Sigmoid colon (tissue), 7 donors: ENCODE results near the gene SCRG1. TPM values are rescaled to one million over a fixed set of nuclear protein-coding genes. Genes with fewer than 3 reads are reported as not detected.
A peak's percentile ranks its signal among the peaks of the same experiment; 100 is the strongest.

Experiments
- DNase-seq: peaks from one replicate; pipeline ENCODE4 v3.0.0-alpha.2; 2019
- H3K27ac ChIP-seq, 4 donors: fragments of 200-600 bp; sonication (generic); one replicate each; pipeline ENCODE4 v1.5.1; 2016 to 2019; ENCODE audit warnings: mild to moderate bottlenecking in 1 of 4
- H3K27me3 ChIP-seq, 3 donors: fragments of 200-600 bp; sonication (generic); one replicate each; pipeline ENCODE4 v1.5.1; 2019; ENCODE audit warnings: mild to moderate bottlenecking in 1 of 3
- H3K36me3 ChIP-seq, 4 donors: fragments of 200-600 bp; sonication (generic); one replicate each; pipeline ENCODE4 v1.5.1; 2016 to 2019
- H3K4me1 ChIP-seq, 4 donors: fragments of 200-600 bp; sonication (generic); one replicate each; pipeline ENCODE4 v1.5.1; 2017 to 2019
- H3K4me3 ChIP-seq, 4 donors: fragments of 200-600 bp; sonication (generic); one replicate each; pipeline ENCODE4 v1.5.1; 2017 to 2019; ENCODE audit warnings: mild to moderate bottlenecking in 2 of 4, moderate library complexity in 1 of 4
- H3K9me3 ChIP-seq, 4 donors: fragments of 200-600 bp in 3 of 4; sonication (generic) in 3 of 4; one replicate each; pipeline versions ENCODE4 v1.5.1 to v1.6.1; 2013 to 2019
- CTCF ChIP-seq, 4 experiments: fragments of 450-650 bp in 3 of 4; fragments of 200-600 bp in 1 of 4; IDR thresholded peaks; one replicate each; pipeline ENCODE4 v1.5.1; 2016 to 2019; ENCODE audit warnings: antibody characterized with exemption in 4 of 4, mild to moderate bottlenecking in 3 of 4, moderate library complexity in 2 of 4
- EP300 ChIP-seq, 4 donors: sonication (generic); formaldehyde crosslinking; IDR thresholded peaks; one replicate each; pipeline ENCODE4 v1.6.1; 2017; ENCODE audit warnings: antibody characterized with exemption in 4 of 4
- POLR2A ChIP-seq, 2 donors: fragments of 450-650 bp; IDR thresholded peaks; one replicate each; pipeline ENCODE4 v1.6.1; 2016; ENCODE audit warnings: antibody characterized with exemption in 2 of 2, mild to moderate bottlenecking in 2 of 2, moderate library complexity in 2 of 2
- POLR2AphosphoS5 ChIP-seq, 4 donors: sonication (generic); formaldehyde crosslinking; IDR thresholded peaks; one replicate each; pipeline ENCODE4 v1.6.1; 2017; ENCODE audit warnings: antibody characterized with exemption in 4 of 4
- whole genome bisulfite sequencing, 2 donors: extraction: QIAGEN DNeasy Blood & Tissue Kit; methylation state at CpG; one replicate each; pipeline ENCODE4 v1.1.7; 2013; 5-methylcytosine and 5-hydroxymethylcytosine counted together
- intact Hi-C: fragments of 100-400 bp; cut with DNase I; formaldehyde crosslinking; loops from one replicate; pipeline ENCODE4 v1.15.1; 2023
- polyA plus RNA-seq, 3 donors: library from polyadenylated mRNA; stranded (reverse); fragments of 200-250 nt; gene quantifications; one replicate each; pipeline ENCODE4 v1.2.3, GENCODE V29; 2013
- total RNA-seq, 4 donors: library from RNA; depleted of rRNA; stranded (reverse); fragments of >200 nt; gene quantifications; one replicate each; pipeline ENCODE4 v1.1.0, GENCODE V29; 2016
- donor health status: healthy with polysubstance abuse.
- donor health status: Bipolar disorder and iron deficiency.
- donor health status: healthy.

SCRG1 gene
- total RNA-seq, result 1 to 10 TPM; 2.6 to 5.8 (median 4.5) TPM
- under 1 TPM in 2 of 3 donors, not detected in 1; 0.55 to 0.60 TPM for polyA plus RNA-seq

- WGBS, 2 donors, result 70 to 81% methylated on average over 4 of the region's 4 CpGs
- TF ChIP-seq EP300 (IDR thresholded peaks at IDR 0.05), result no peak
- peak in 3 of 4 donors; percentile 45 to 60 (median 49) for TF ChIP-seq POLR2AphosphoS5 (IDR thresholded peaks at IDR 0.05)
- TF ChIP-seq POLR2A (IDR thresholded peaks at IDR 0.05), result no peak
- TF ChIP-seq CTCF (IDR thresholded peaks at IDR 0.05), result no peak
- H3K9me3 ChIP-seq, result no peaks in the 10 kb centered on the region
- no peaks in the 10 kb centered on the region for H3K27me3 ChIP-seq
- intact Hi-C loops, result no loop called here
- peaks cover 0 to 33% (median 18%) of the 10 kb centered on the region in 4 donors for H3K4me1 ChIP-seq
- H3K36me3 ChIP-seq, result peaks cover 0 to 6% (median 0%) of the 10 kb centered on the region in 4 donors
- peak; percentile 80 for DNase-seq
- peak within 1 kb of the TSS in 3 of 4 donors; percentile 10 to 32 (median 31) for H3K4me3 ChIP-seq
- peak within 1 kb of the TSS; percentile 28 to 76 (median 68) for H3K27ac ChIP-seq
These were observed at the start of gene SCRG1 for GRCh38 chr4:173398779-173399415. Gene SCRG1, minus strand, starts transcription at chr4:173399116. Its CDS starts 7,702 bp downstream, at chr4:173391414.

GRCh38 chr4:173448103-173448502 lies 49.2 kb upstream of the SCRG1 start:
- H3K27ac ChIP-seq, result peak overlapping the region; percentile 38 to 79 (median 70)
- H3K36me3 ChIP-seq, result no peaks in the 10 kb centered on the region
- TF ChIP-seq CTCF (IDR thresholded peaks at IDR 0.05) (no peak), POLR2AphosphoS5 (IDR thresholded peaks at IDR 0.05) (peak in 2 of 4 donors; percentile 42 to 72), POLR2A (IDR thresholded peaks at IDR 0.05) (no peak), EP300 (IDR thresholded peaks at IDR 0.05) (no peak)
- peak; percentile 87 for DNase-seq
- no peaks in the 10 kb centered on the region for H3K9me3 ChIP-seq
- H3K4me3 ChIP-seq, result no peak overlapping the region
- intact Hi-C loops, result no loop called here
- H3K4me1 ChIP-seq, result peaks cover 0 to 40% (median 28%) of the 10 kb centered on the region in 4 donors
- WGBS, 2 donors, result 78 to 89% methylated on average over 2 of the region's 2 CpGs
- no peaks in the 10 kb centered on the region for H3K27me3 ChIP-seq

DNA sequence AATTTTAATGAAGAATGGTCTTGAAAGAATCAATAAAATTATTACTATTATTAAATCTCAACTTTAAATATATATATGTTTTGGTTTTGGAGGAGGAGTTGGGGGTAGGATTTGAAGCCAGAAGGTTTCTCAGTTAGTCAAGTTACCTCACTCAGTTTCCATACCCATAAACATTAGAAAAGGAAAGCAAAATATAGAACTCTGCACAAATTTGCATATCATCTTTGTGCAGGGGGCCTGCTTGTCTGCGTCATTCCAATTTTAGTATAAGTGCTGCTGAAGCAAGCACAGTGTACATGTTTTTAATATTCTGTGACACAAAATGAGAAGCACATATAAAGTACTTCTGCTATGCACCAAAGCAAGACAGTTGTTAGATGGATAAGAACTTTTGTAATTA lies 47.5 kb upstream of the SCRG1 start:
- H3K4me3 ChIP-seq, result no peak overlapping the region
- H3K9me3 ChIP-seq, result no peaks in the 10 kb centered on the region
- no peak overlapping the region for H3K27ac ChIP-seq
- no peak for TF ChIP-seq POLR2A (IDR thresholded peaks at IDR 0.05)
- no peak for TF ChIP-seq POLR2AphosphoS5 (IDR thresholded peaks at IDR 0.05)
- no peak for TF ChIP-seq CTCF (IDR thresholded peaks at IDR 0.05)
- TF ChIP-seq EP300 (IDR thresholded peaks at IDR 0.05), result no peak
- WGBS, 2 donors, result 85 to 95% methylated on average over 1 of the region's 1 CpG
- no peaks in the 10 kb centered on the region for H3K36me3 ChIP-seq
- intact Hi-C loops, result no loop called here
- peaks cover 0 to 40% (median 28%) of the 10 kb centered on the region in 4 donors for H3K4me1 ChIP-seq
- DNase-seq, result no peak
- H3K27me3 ChIP-seq, result no peaks in the 10 kb centered on the region

DNA sequence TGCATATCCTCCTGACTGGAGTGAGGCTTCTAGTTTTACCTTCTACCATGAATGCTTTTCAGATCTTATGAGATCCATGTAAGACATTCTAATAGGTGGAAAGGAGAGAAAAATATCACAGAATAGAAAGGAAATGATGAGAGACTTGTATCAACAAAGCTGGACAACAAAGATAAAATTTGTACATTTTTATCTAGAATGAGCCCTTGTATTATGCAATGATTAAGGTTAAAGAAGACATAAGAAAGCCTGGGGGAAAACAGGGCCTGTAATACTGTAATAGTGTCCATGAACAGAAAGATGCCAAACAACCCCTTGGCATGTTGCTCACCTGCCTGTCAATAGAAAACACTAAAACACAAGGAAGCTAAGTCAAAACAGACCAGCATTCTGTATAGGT lies 44.2 kb upstream of the SCRG1 start:
- no peak overlapping the region for H3K27ac ChIP-seq
- no peaks in the 10 kb centered on the region for H3K36me3 ChIP-seq
- no peak for DNase-seq
- H3K9me3 ChIP-seq, result no peaks in the 10 kb centered on the region
- intact Hi-C loops, result no loop called here
- H3K4me1 ChIP-seq, result peaks cover 0 to 9% (median 7%) of the 10 kb centered on the region in 4 donors
- no peaks in the 10 kb centered on the region for H3K27me3 ChIP-seq
- no peak overlapping the region for H3K4me3 ChIP-seq
- TF ChIP-seq POLR2AphosphoS5 (IDR thresholded peaks at IDR 0.05) (no peak), CTCF (IDR thresholded peaks at IDR 0.05) (no peak), POLR2A (IDR thresholded peaks at IDR 0.05) (no peak), EP300 (IDR thresholded peaks at IDR 0.05) (no peak)
